ENCODE measurements around the gene SLC12A9.

DNA sequence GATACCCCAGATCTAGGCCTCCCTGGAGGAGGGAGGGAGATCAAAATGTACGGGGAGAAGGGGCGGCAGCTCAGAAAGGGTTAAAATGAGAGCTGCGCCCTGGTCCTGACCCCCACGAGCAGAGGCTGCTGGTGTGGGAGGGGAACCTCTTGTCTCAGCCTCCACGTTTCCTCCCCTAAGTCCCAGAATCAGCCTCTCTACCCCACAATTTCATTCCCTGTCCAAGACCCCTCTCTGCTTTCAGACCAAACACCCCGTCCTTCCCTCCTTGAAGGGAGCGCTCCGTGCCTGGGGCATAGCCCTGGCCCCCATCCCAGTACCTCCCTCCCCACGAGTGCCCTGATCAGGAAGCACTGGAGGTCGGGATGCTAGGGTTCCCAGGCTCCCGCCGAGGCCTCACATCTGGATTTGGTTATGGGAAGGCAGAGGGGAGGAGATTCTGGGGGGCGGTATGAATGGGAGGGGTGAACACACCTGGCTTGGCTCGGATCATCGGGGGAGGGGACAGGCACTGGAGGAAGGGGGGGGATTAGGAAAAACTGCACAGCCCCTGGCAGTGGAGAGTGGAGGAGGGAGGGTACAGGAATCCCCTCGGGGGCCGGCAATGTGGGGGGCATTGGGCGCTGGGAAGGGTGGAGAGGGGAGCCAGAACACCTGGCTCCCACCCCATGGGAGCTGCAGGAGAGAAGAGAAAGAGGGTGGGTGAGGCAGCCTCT lies 27.9 kb upstream of the SLC12A9 start:
- TF ChIP-seq, protein P1, sequence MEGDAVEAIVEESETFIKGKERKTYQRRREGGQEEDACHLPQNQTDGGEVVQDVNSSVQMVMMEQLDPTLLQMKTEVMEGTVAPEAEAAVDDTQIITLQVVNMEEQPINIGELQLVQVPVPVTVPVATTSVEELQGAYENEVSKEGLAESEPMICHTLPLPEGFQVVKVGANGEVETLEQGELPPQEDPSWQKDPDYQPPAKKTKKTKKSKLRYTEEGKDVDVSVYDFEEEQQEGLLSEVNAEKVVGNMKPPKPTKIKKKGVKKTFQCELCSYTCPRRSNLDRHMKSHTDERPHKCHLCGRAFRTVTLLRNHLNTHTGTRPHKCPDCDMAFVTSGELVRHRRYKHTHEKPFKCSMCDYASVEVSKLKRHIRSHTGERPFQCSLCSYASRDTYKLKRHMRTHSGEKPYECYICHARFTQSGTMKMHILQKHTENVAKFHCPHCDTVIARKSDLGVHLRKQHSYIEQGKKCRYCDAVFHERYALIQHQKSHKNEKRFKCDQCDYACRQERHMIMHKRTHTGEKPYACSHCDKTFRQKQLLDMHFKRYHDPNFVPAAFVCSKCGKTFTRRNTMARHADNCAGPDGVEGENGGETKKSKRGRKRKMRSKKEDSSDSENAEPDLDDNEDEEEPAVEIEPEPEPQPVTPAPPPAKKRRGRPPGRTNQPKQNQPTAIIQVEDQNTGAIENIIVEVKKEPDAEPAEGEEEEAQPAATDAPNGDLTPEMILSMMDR (IDR thresholded peaks at IDR 0.05), result no peak
- TF ChIP-seq POLR2A (IDR thresholded peaks at IDR 0.05) (no peak), POLR2AphosphoS5 (IDR thresholded peaks at IDR 0.05) (no peak)

All from prostate gland (tissue), 2 donors.